OCI-LY1 (cell line): ENCODE results near the gene DDAH1.

Source experiments
- H2AFZ ChIP-seq: fragments of 200-600 bp; sonication (generic), shearing (Covaris generic); 2 replicates; pipeline ENCODE4 v1.6.0; 2014; ENCODE audit warnings: antibody characterized with exemption, mild to moderate bottlenecking, low read length
- H3F3A ChIP-seq: fragments of 200-600 bp; sonication (generic), shearing (Covaris generic); 2 replicates; pipeline ENCODE4 v1.6.0; 2014; ENCODE audit warnings: mild to moderate bottlenecking, antibody characterized with exemption, low read length, moderate library complexity; ENCODE audit not compliant: insufficient read depth
- H3K27ac ChIP-seq: fragments of 200-600 bp; sonication (generic); 2 replicates; pipeline ENCODE4 v1.5.1; 2014; ENCODE audit warnings: low read length, mixed run types, mild to moderate bottlenecking, low read depth; ENCODE audit not compliant: poor library complexity, severe bottlenecking
- H3K27me3 ChIP-seq: fragments of 200-600 bp; sonication (generic); 2 replicates; pipeline ENCODE4 v1.6.0; 2014; ENCODE audit warnings: antibody characterized with exemption, mild to moderate bottlenecking, low read length, moderate library complexity; ENCODE audit not compliant: insufficient read depth
- H3K36me3 ChIP-seq: fragments of 200-600 bp; sonication (generic); 2 replicates; pipeline ENCODE4 v1.6.1; 2014; ENCODE audit warnings: mild to moderate bottlenecking, antibody characterized with exemption, low read length, moderate library complexity, mixed read lengths; ENCODE audit not compliant: insufficient read depth
- H3K4me1 ChIP-seq: fragments of 200-600 bp; sonication (generic); 2 replicates; pipeline ENCODE4 v1.5.1; 2014; ENCODE audit warnings: mild to moderate bottlenecking, low read length, moderate library complexity; ENCODE audit not compliant: insufficient read depth, severe bottlenecking
- H3K4me2 ChIP-seq: fragments of 200-600 bp; sonication (generic), shearing (Covaris generic); 2 replicates; pipeline ENCODE4 v1.6.1; 2014; ENCODE audit warnings: low read length
- H3K4me3 ChIP-seq: fragments of 200-600 bp; sonication (generic); 2 replicates; pipeline ENCODE4 v1.5.1; 2014; ENCODE audit warnings: low read length, low read depth, mild to moderate bottlenecking, mixed read lengths; ENCODE audit not compliant: poor library complexity, severe bottlenecking
- H3K79me2 ChIP-seq: fragments of 200-600 bp; shearing (Covaris generic); 2 replicates; pipeline ENCODE4 v1.6.1; 2016; ENCODE audit warnings: mixed run types, low read length, mixed read lengths; ENCODE audit not compliant: insufficient read depth
- H3K9ac ChIP-seq: fragments of 200-600 bp; sonication (generic), shearing (Covaris generic); 2 replicates; pipeline ENCODE4 v1.6.1; 2014; ENCODE audit warnings: mild to moderate bottlenecking, low read length, mixed read lengths
- H3K9me2 ChIP-seq: fragments of 200-600 bp; sonication (generic), shearing (Covaris generic); 2 replicates; pipeline ENCODE4 v1.6.1; 2014; ENCODE audit warnings: low read depth, mild to moderate bottlenecking, low read length, mixed read lengths
- H3K9me3 ChIP-seq: fragments of 200-600 bp; shearing (Covaris generic); 2 replicates; pipeline ENCODE4 v1.6.1; 2014; ENCODE audit warnings: low read length, mixed read lengths
- H4K20me1 ChIP-seq: fragments of 200-600 bp; sonication (generic), shearing (Covaris generic); 2 replicates; pipeline ENCODE4 v1.6.0; 2016; ENCODE audit warnings: mild to moderate bottlenecking, low read length; ENCODE audit not compliant: insufficient read depth
- EZH2 ChIP-seq: fragments of 200-600 bp; sonication (generic), shearing (Covaris generic); IDR thresholded peaks from 2 replicates; pipeline ENCODE4 v1.8.0; 2017; ENCODE audit warnings: borderline replicate concordance, mixed run types, mild to moderate bottlenecking, antibody characterized with exemption, low read length, moderate library complexity, mixed read lengths
- TF ChIP-seq, protein P1 (sequence below): fragments of 200-600 bp; sonication (generic), shearing (Covaris generic); IDR thresholded peaks from 2 replicates; pipeline ENCODE4 v1.5.1; 2017; ENCODE audit warnings: mild to moderate bottlenecking, antibody characterized with exemption, low read length, moderate library complexity, mixed read lengths

DDAH1 gene

DNA sequence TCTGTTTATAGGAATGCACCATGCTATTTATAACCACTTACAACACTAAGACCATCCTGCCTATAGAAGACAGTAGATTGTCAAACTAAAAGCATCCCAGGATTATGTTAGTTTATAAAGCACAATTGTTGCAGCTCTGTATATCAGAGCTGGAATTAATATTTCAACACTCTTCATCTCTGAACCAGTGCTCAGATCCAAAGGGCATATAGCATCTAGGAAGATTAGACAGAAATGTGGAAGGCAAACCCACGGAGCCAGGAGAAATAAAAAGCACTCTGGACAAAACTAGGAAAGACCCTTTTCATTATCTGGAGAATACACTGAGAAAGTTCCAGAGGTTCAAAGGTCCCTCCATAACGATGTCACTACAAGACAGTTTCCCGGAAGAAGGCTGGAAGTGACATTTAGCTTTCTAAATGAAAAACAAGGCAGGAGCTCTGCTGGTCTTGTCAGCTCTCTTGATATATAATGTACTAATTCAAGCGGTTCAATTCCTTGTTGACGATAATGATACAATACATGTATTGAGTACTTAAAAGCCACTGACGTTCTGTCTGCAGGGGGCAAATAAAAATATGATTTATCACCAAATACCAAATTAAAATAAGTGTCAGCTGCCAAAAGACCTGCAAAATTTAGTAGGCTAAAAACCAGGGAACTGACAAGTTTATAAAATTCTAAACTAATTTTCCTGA, 96.7 kb downstream of the DDAH1 start:
- TF ChIP-seq, protein P1, sequence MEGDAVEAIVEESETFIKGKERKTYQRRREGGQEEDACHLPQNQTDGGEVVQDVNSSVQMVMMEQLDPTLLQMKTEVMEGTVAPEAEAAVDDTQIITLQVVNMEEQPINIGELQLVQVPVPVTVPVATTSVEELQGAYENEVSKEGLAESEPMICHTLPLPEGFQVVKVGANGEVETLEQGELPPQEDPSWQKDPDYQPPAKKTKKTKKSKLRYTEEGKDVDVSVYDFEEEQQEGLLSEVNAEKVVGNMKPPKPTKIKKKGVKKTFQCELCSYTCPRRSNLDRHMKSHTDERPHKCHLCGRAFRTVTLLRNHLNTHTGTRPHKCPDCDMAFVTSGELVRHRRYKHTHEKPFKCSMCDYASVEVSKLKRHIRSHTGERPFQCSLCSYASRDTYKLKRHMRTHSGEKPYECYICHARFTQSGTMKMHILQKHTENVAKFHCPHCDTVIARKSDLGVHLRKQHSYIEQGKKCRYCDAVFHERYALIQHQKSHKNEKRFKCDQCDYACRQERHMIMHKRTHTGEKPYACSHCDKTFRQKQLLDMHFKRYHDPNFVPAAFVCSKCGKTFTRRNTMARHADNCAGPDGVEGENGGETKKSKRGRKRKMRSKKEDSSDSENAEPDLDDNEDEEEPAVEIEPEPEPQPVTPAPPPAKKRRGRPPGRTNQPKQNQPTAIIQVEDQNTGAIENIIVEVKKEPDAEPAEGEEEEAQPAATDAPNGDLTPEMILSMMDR = no peak
- TF ChIP-seq EZH2 = no peak
- H3K36me3 ChIP-seq = no peaks in the 10 kb centered on the region
- no peak overlapping the region for H3K27ac ChIP-seq
- H4K20me1 ChIP-seq = no peaks in the 10 kb centered on the region
- no peaks in the 10 kb centered on the region for H3K27me3 ChIP-seq
- no peaks in the 10 kb centered on the region for H3K79me2 ChIP-seq
- H3K9me2 ChIP-seq = no peaks in the 10 kb centered on the region
- no peaks in the 10 kb centered on the region for H3K4me1 ChIP-seq
- no peaks in the 10 kb centered on the region for H3F3A ChIP-seq
- H3K9me3 ChIP-seq = no peaks in the 10 kb centered on the region
- no peak overlapping the region for H2AFZ ChIP-seq
- no peak overlapping the region for H3K9ac ChIP-seq
- H3K4me3 ChIP-seq = no peak overlapping the region
- H3K4me2 ChIP-seq = no peak overlapping the region

DNA sequence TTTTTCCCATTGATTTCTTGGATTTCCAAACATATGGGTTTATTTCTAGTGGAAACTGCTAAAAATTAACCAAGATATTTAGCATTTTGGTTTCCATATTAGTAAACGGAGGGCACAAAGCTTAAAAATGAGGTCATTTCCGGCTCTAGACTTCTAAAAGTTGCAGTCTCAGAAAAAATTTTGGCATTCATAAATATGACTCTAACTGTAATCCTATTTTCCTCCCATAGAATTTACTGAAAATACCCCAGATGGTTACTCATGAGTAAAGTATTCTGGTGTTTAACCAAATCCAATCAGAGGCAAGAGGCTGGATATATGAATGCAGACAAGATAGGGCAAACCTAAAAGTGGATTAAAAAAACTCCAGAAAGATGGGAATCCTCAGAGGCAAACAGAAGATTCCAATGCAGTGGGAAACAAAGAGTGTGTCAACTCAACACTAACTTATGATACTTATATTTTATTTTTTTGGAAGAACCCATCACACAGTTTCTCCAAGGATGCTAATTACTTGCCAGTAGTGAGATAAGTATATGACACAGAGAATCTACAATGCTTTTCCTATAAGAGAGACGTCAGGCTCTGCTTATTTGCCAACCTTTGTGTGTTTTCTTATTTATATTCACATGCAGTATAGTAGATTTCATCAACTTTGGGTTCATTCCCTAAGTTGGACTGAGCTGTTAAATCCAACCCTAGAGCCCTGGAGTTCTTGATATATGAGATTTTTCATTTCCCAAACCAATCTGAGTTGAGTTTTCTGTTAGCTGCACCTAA, 98.4 kb downstream of the DDAH1 start:
- no peaks in the 10 kb centered on the region for H4K20me1 ChIP-seq
- H3K27ac ChIP-seq = no peak overlapping the region
- no peak overlapping the region for H2AFZ ChIP-seq
- no peak overlapping the region for H3K4me2 ChIP-seq
- no peaks in the 10 kb centered on the region for H3K9me2 ChIP-seq
- no peaks in the 10 kb centered on the region for H3F3A ChIP-seq
- no peaks in the 10 kb centered on the region for H3K36me3 ChIP-seq
- H3K9ac ChIP-seq = no peak overlapping the region
- TF ChIP-seq, protein P1 = no peak
- TF ChIP-seq EZH2 = no peak
- no peak overlapping the region for H3K4me3 ChIP-seq
- H3K79me2 ChIP-seq = no peaks in the 10 kb centered on the region
- no peaks in the 10 kb centered on the region for H3K9me3 ChIP-seq
- H3K4me1 ChIP-seq = no peaks in the 10 kb centered on the region
- H3K27me3 ChIP-seq = no peaks in the 10 kb centered on the region

DNA sequence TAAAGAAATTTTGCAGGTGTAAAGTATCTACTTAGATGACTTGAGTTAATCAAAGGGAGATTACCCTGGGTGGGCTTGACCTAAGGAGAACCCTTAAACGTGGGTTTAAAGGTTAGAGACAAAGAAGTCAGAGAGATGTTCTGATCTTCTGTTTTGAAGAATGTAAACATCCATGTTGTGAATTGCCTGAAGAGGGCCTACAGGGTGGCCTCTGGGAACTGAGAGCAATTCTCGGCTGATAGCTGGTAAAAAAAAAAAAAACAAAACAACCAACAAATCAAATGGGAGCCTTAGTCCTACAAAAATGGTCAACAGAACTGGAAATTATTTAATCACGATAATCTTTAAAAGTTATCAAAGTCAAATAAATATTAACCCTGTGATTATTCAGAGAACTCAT, 99.1 kb downstream of the DDAH1 start:
- H3K9ac ChIP-seq = no peak overlapping the region
- no peaks in the 10 kb centered on the region for H3K36me3 ChIP-seq
- no peak overlapping the region for H3K27ac ChIP-seq
- H3K4me1 ChIP-seq = no peaks in the 10 kb centered on the region
- H4K20me1 ChIP-seq = no peaks in the 10 kb centered on the region
- H3K27me3 ChIP-seq = no peaks in the 10 kb centered on the region
- no peaks in the 10 kb centered on the region for H3F3A ChIP-seq
- H3K9me3 ChIP-seq = no peaks in the 10 kb centered on the region
- TF ChIP-seq, protein P1 = no peak
- TF ChIP-seq EZH2 = no peak
- no peak overlapping the region for H3K4me2 ChIP-seq
- no peak overlapping the region for H3K4me3 ChIP-seq
- H3K9me2 ChIP-seq = no peaks in the 10 kb centered on the region
- no peak overlapping the region for H2AFZ ChIP-seq
- H3K79me2 ChIP-seq = no peaks in the 10 kb centered on the region
